ENCODE results near the gene FAM47E.
"Not testable (repeated sequence)": the region's sequence is repeated elsewhere in the genome, so short reads cannot be mapped to it uniquely, and the experiment has no call there.

DNA sequence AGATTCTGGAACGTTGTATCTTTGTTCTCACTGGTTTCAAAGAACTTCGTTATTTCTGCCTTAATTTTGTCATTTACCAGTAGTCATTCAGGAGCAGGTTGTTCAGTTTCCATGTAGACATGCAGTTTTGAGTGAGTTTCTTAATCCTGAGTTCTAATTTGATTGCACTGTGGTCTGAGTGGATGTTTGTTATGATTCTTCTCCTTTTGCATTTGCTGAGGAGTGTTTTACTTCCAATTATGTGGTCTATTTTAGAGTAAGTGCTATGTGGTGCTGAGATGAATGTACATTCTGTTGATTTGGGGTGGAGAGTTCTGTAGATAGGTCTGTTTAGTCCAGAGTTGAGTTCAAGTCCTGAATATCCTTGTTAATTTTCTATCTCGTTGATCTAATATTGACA is 36.3 kb downstream of the FAM47E start:
- not testable (repeated sequence) for TF ChIP-seq POLR2AphosphoS5 (IDR thresholded peaks at IDR 0.05)
- TF ChIP-seq, protein P1, sequence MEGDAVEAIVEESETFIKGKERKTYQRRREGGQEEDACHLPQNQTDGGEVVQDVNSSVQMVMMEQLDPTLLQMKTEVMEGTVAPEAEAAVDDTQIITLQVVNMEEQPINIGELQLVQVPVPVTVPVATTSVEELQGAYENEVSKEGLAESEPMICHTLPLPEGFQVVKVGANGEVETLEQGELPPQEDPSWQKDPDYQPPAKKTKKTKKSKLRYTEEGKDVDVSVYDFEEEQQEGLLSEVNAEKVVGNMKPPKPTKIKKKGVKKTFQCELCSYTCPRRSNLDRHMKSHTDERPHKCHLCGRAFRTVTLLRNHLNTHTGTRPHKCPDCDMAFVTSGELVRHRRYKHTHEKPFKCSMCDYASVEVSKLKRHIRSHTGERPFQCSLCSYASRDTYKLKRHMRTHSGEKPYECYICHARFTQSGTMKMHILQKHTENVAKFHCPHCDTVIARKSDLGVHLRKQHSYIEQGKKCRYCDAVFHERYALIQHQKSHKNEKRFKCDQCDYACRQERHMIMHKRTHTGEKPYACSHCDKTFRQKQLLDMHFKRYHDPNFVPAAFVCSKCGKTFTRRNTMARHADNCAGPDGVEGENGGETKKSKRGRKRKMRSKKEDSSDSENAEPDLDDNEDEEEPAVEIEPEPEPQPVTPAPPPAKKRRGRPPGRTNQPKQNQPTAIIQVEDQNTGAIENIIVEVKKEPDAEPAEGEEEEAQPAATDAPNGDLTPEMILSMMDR (IDR thresholded peaks at IDR 0.05): not testable (repeated sequence)

Measured in prostate gland (tissue), 2 donors.